ENCODE data around the gene TYSND1.
"Not testable (repeated sequence)": the region's sequence is repeated elsewhere in the genome, so short reads cannot be mapped to it uniquely, and the experiment has no call there.

- TF ChIP-seq CTCF (IDR thresholded peaks at IDR 0.05); REST (IDR thresholded peaks at IDR 0.05; ENCODE audit: insufficient read depth in 1 of 2, low read depth in 2 of 2, low read length in 1 of 2): not testable (repeated sequence)
These were observed 23.3 kb downstream of the TYSND1 start for GRCh38 chr10:70123166-70123565.

Measured in Panc1 (cell line).